HCT116 (cell line): ENCODE data around the gene CEP120.

ENCODE experiments used
- CEBPB ChIP-seq: IDR thresholded peaks from 2 replicates; pipeline ENCODE4 v1.6.1; 2012; ENCODE audit warnings: low read depth
- EZH2phosphoT487 ChIP-seq: fragments of 200-600 bp; IDR thresholded peaks from 2 replicates; pipeline ENCODE4 v1.6.1; 2018; ENCODE audit warnings: antibody characterized with exemption, borderline replicate concordance
- POLR2A ChIP-seq: IDR thresholded peaks from 2 replicates; pipeline ENCODE4 v1.7.0; 2011; ENCODE audit warnings: borderline replicate concordance; ENCODE audit not compliant: insufficient read depth, insufficient read length; ENCODE audit errors: extremely low read depth
- POLR2AphosphoS5 ChIP-seq: IDR thresholded peaks from 2 replicates; pipeline ENCODE4 v1.6.1; 2011; ENCODE audit warnings: mild to moderate bottlenecking, low read depth, low read length, moderate library complexity
- YY1 ChIP-seq: IDR thresholded peaks from 2 replicates; pipeline ENCODE4 v1.6.1; 2011; ENCODE audit warnings: low read length, low read depth, moderate library complexity, mild to moderate bottlenecking; ENCODE audit not compliant: insufficient replicate concordance; ENCODE audit errors: extremely low read depth
- ZBTB33 ChIP-seq: IDR thresholded peaks from 2 replicates; pipeline ENCODE4 v1.6.1; 2011; ENCODE audit warnings: mild to moderate bottlenecking, low read length, moderate library complexity; ENCODE audit not compliant: insufficient replicate concordance; ENCODE audit errors: extremely low read depth
- ZNF274 ChIP-seq: fragments of 200-500 bp; sonication (Bioruptor generic); IDR thresholded peaks from 2 replicates; pipeline ENCODE4 v1.6.1; 2014; ENCODE audit warnings: mild to moderate bottlenecking, low read depth, low read length, inconsistent platforms
- TF ChIP-seq, protein P1 (sequence below), 3 experiments: fragments of 200-600 bp in 1 of 3; sonication (generic) in 1 of 3; IDR thresholded peaks in 2 of 3; conservative IDR thresholded peaks in 1 of 3; 2 replicates each; pipeline ENCODE4 v1.5.1; 2012 to 2017; ENCODE audit warnings: low read depth in 2 of 3, low read length in 2 of 3, antibody characterized with exemption in 1 of 3, borderline replicate concordance in 1 of 3, control low read depth in 1 of 3, mild to moderate bottlenecking in 1 of 3, mixed read lengths in 1 of 3, mixed run types in 1 of 3, moderate library complexity in 1 of 3; ENCODE audit not compliant: insufficient read depth in 1 of 3
- TF ChIP-seq, protein P2 (sequence below): IDR thresholded peaks from 2 replicates; pipeline ENCODE4 v1.6.1; 2012; ENCODE audit warnings: low read depth

DNA sequence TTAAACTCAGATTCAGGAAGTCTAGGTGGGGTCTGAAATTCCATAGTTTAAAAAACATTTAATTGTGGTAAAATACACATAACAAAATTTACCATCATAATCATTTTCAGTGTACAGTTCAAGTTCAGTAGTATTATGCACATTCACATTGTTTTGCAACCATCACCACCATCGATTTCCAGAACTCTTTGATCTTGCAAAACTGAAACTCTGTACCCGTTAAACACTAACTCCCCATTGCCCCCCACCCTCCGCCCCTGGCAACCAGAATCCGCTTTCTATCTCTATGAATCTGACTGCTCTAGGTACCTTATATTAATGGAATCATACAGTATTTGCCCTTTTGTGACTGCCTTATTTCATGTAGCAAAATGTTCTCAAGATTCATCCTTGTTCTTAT lies 117.5 kb downstream of the CEP120 start:
- TF ChIP-seq, protein P1, sequence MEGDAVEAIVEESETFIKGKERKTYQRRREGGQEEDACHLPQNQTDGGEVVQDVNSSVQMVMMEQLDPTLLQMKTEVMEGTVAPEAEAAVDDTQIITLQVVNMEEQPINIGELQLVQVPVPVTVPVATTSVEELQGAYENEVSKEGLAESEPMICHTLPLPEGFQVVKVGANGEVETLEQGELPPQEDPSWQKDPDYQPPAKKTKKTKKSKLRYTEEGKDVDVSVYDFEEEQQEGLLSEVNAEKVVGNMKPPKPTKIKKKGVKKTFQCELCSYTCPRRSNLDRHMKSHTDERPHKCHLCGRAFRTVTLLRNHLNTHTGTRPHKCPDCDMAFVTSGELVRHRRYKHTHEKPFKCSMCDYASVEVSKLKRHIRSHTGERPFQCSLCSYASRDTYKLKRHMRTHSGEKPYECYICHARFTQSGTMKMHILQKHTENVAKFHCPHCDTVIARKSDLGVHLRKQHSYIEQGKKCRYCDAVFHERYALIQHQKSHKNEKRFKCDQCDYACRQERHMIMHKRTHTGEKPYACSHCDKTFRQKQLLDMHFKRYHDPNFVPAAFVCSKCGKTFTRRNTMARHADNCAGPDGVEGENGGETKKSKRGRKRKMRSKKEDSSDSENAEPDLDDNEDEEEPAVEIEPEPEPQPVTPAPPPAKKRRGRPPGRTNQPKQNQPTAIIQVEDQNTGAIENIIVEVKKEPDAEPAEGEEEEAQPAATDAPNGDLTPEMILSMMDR (IDR thresholded peaks at IDR 0.05 in 2 of 3, conservative IDR thresholded peaks at IDR 0.05 in 1 of 3; ENCODE audit: borderline replicate concordance in 1 of 3, insufficient read depth in 1 of 3, low read depth in 2 of 3, low read length in 2 of 3), result no peak
- TF ChIP-seq POLR2A, result no peak
- no peak for TF ChIP-seq EZH2phosphoT487
- TF ChIP-seq, protein P2, sequence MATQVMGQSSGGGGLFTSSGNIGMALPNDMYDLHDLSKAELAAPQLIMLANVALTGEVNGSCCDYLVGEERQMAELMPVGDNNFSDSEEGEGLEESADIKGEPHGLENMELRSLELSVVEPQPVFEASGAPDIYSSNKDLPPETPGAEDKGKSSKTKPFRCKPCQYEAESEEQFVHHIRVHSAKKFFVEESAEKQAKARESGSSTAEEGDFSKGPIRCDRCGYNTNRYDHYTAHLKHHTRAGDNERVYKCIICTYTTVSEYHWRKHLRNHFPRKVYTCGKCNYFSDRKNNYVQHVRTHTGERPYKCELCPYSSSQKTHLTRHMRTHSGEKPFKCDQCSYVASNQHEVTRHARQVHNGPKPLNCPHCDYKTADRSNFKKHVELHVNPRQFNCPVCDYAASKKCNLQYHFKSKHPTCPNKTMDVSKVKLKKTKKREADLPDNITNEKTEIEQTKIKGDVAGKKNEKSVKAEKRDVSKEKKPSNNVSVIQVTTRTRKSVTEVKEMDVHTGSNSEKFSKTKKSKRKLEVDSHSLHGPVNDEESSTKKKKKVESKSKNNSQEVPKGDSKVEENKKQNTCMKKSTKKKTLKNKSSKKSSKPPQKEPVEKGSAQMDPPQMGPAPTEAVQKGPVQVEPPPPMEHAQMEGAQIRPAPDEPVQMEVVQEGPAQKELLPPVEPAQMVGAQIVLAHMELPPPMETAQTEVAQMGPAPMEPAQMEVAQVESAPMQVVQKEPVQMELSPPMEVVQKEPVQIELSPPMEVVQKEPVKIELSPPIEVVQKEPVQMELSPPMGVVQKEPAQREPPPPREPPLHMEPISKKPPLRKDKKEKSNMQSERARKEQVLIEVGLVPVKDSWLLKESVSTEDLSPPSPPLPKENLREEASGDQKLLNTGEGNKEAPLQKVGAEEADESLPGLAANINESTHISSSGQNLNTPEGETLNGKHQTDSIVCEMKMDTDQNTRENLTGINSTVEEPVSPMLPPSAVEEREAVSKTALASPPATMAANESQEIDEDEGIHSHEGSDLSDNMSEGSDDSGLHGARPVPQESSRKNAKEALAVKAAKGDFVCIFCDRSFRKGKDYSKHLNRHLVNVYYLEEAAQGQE, result no peak
- no peak for TF ChIP-seq CEBPB
- TF ChIP-seq POLR2AphosphoS5, result no peak
- no peak for TF ChIP-seq YY1
- no peak for TF ChIP-seq ZBTB33
- TF ChIP-seq ZNF274, result no peak
